Measurements from ENCODE around the gene NAA60.
A peak's percentile ranks its signal among the peaks of the same experiment; 100 is the strongest.

Gene NAA60

DNA sequence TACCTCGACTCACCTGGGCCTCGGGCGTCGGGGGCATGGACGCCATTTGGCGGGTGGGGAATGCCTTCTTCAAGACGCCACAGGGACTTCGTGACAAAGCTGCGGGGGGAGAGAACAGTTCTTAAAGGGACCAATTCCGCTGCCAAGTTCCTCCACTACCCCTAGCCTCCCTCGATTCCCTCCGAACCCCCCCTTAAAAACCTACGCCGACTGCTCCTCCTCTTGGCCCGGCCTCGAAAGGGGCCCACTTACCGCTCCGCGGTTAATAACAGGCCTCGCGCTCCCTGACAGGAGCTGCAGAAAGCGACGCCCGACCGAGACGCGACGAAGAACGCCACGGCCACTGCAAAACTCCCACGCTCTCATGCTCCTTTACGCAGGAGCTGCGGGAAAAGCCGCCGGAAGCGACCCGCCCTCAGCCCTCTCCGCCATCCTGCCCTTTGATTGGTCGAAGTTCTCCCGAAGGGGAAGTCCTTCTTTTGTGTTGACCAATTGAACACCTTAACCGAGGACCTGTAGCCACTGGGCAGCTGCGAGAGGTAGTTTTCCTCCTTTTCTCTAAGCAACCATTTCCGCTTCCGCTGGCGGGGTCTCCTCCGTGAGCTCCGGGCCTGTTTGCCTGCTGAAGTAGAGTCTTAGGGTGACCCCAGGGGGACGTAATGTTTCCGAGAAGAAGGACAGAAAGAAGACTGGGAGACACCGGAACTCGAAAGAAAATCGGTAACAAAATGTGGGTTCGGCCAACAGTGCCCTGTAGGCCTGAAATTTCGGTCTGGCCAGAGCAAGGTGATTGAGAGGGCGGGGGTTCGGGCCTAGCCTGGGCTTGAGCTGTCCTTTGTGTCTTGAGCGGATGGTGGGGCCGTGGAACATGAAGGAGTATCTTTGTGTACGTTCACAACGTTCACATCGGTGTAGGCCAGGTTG is at the start of gene NAA60, which contains the start of gene ZNF597:
Gene NAA60, plus strand, starts transcription at position 573 of the 924 bp plus-strand sequence. CDS start 32,548 bp downstream, outside the sequence.
Gene ZNF597, minus strand, starts transcription at position 397 of the 924 bp plus-strand sequence. Its CDS starts 351 bp downstream, at position 46.
- DNase-seq (ENCODE audit: low read depth): peak; percentile 70

DNA sequence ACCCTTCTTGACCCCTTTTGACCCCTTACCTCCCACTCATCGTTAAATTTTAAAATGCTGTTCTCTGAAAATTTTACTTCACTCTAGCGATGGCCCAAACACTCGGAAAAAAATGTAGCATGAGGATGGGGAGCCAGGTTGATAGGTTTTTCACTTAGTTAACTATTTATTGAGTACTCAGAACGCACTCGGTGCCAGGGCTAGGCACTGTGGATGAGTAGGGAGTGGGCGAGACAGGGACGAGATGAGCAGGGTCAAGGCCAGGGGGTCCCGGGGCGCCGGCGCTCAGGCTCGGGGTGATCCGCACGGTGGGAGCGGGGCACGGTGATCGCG is 43.1 kb upstream of the NAA60 start:
- no peak for DNase-seq (ENCODE audit: low read depth)

DNA sequence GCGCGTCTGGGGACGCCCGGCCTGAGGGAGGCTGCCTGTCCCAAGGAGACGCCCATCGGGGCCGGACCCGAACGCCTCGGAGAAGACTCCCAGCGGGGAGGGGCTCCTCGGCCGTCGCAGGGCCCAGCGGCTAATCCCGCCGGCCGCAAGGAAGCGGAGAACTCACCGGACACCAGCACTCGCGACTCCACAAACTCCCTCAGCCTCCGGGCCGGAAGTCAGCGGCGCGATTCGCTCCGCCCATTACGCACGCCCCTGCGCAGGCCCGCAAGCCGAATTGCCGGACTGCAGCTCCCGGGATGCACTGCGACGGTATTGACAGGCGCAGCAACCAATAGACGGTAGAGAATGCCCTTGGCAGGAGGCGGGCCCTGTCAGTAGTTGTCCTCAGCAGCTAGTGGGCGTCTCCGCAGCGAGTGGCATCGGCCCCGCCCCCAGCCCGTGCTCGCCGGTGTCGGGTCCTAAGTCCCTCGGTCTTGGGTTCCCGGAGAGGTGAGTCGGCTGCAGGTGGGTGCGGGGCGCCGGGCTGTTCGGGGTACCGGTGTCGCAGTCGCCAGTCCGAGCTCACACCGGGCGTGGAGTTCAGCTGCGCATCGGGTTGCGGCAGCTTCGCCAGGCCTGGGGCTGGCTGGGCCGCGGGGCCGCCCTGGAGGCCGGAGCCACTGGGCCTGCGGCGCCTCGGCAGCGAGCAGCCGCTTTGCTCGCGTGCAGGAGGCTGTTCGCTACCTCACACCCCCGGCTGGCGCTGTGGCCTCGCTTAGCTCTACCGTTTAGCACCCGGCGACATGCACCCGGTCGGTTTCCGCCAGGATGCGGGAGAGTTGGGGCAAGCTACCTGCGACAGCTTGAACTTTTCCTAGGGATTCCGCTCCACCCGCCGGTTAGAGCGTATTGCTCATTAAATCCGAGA is 42.4 kb upstream of the NAA60 start, which contains the start of the genes ZNF174 and ZSCAN32:
Gene ZNF174, plus strand, starts transcription at position 437 of the 910 bp plus-strand sequence. CDS start 790 bp downstream, outside the sequence.
Gene ZSCAN32, minus strand, starts transcription at position 226 of the 910 bp plus-strand sequence. CDS start 3,447 bp downstream, outside the sequence.
- peak; percentile 97 for DNase-seq (ENCODE audit: low read depth)

DNA sequence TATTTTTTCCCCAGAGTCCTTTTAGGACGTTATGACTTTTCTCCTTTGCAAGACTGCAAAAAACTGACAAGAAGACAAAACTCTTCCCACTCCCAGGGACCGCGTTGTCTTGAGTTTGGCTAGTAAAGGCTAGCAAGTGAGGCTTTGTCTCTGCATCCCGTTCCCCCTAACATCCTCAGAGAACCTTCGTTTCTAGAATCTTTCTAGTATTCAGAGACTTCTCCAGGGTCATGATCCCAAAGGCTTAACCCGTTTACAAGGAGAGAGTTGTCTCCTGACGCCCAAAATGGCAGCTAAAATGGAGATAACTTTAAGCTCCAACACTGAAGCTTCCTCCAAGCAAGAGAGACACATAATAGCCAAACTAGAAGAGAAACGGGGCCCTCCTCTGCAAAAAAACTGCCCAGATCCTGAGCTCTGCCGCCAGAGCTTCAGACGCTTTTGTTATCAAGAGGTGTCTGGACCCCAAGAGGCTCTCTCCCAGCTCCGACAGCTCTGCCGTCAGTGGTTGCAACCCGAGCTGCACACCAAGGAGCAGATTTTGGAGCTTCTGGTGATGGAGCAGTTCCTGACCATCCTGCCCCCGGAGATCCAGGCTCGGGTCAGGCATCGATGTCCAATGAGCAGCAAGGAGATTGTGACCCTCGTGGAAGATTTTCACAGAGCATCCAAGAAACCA is 41.6 kb upstream of the NAA60 start:
- DNase-seq (ENCODE audit: low read depth): no peak

DNA sequence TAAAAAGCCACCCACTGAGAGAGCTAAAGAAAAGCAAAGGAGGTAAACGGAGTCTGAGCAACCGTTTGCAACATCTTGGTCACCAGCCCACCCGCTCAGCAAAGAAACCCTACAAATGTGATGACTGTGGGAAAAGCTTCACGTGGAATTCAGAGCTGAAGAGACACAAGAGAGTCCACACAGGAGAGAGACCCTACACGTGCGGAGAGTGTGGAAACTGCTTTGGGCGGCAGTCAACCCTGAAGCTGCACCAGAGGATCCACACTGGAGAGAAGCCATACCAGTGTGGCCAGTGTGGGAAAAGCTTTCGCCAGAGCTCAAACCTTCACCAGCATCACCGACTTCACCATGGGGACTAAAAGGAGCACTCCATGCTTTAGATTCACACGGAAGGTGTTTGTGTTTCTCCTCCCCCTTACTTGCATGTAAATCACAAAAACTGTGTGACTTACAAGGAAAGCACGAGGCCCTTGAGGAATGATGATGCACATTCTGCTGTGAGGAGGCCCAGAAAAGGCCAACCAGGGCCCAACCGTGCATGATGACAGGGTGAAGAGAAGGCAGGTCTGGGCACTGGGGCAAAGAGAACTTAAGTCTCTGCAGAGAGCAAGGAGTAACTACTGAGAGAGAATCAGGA is 34.8 kb upstream of the NAA60 start:
- DNase-seq (ENCODE audit: low read depth): no peak

DNA sequence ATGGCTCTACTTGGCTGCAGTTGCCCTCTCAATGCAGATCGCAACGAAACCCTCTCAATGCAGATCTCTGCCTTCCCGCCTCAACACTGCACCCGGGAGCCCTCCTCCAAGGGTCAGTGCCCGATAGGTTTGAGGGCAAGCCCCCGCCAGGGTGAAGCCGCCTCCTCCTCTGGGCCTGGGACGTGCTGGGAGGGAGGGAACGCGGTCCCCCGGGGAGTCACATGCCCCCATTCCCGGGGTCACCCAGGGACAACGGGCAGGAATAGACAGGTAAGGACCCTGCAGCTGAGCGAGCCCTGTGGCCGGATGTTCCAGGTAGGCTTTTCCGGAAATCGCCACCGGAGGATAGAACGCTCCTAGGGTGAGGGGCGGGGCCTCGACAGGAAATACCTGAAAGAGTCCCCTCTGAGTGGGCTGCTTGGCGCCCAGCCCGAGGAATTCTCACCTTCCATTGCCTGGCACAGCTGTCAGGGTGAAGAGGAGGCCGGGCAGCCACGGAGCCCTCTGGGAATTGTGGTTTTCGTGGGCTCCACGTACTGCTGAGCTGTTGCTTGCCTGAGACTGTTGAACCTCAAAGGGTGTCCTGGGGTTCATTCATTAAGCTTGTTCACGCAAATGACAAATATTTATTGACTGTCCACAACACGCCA is 29.6 kb upstream of the NAA60 start:
- no peak for DNase-seq (ENCODE audit: low read depth)

DNA sequence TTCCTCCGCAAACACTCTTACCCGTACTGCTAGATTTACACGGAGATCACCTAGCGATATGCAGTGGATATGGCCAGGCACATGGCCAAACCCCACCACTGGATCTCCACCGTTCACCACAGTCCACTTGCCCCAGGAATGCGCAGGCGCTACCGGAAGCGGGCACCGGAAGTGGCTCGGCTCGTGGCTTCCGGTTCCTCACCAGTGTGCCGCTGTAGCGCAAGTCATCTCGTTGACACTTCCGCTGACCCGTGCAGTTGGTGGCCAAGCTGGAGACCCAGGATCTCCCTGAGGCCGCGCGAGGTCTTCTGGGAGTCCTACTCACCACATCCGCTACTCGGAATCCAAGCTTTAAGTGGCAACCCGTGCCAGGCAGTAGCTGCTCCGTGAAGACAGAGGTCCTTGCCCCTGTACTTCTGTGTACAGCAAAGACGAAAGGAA is 11.7 kb upstream of the NAA60 start:
- DNase-seq (ENCODE audit: low read depth): peak; percentile 30

DNA sequence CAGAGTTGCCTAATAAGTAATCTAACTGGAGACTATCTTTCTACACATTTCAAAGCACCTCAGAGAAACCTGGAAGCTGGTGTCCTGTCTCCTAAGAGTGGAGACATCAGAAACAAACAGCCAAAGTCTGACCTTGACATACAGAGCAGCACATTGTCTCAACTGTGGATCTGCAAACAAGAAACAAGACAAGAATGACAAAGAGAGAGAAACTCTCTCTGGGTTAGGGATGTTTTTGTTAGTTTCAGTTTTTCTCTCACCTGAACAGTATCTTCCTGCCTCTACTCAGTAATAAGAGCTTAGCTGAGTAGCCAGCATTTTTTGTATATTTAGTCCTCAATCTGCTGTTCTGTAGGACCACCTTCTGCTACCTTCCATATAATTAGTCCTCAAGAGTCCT is 9.1 kb upstream of the NAA60 start:
- DNase-seq (ENCODE audit: low read depth): no peak

DNA sequence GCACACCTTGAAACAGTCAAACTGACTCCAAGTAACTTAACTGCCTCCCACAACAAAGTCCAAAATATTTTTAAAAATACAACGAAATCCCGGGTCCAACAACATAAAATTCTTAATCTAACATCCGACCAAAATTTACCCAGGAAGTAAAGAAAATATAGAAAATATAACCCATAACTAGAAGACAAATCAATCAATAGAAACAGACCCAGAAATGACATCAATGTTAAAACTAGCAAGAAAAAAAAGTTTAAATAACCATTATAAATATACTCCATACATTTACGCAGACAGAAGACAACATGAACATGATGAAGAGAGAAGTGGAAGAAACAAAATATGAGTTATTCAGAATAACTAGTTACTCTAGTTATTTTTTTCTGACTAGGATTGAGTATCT is 3.8 kb upstream of the NAA60 start:
- no peak for DNase-seq (ENCODE audit: low read depth)

DNA sequence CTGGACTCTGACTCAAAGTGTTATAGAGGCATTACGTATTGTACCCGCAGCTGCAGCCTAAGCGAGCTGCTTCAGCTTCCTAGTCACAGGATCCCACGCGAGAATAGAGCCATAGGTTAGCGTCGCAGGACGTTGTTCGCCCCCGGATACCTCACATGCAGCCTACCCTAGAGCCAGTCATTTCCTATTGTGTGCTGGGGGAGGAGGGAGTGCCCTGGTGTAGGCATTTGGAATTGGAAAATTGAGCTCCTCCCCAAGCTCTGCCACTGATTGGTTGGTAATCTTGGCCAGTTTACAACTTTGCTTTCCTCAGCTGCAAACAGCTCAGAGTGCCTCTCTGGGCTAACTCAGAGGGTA is 530 bp downstream of the NAA60 start:
- DNase-seq (ENCODE audit: low read depth): no peak

DNA sequence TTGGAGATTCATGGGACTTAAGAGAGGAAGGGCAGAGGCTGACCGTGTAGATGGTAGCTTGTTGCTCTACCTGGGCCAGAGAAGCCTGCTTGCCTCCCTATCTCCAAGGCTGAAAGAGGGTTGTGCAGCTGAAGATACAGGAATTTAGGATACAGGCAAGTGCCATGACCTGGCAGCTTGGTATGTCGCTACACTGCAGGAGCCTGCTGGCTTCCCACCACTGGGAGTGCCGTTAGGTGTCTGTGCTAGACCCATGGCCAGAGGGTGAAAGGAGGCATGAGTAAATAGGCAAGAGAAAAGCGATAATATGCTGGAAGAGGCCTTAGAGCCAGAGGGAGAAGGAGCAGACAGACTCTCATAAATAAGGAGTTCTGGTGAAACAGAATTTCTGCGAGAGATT is 10.6 kb downstream of the NAA60 start:
- DNase-seq (ENCODE audit: low read depth): no peak

DNA sequence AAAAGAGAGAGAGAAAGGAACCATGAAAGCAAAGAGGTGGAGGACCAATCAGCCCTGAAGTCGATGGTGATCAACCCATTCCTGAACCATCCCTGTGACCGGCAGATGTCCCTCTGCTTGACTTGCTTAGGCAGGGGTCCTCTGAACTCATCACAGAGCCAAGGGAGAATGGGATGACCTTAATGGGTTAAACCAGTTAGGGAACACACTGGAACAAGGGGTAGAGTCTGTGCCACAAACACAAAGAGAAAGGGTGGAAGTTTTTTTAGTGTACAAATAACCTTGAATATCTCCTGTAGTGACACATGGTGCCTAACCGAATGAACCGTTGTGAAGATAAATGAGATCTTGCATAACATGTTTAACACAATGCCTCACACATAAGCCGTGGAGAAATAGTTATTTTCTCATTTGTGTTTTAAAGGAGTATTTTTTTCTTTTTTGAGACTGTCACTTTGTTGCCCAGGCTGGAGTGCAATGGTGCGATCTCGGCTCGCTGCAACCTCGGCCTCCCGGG is 11.2 kb downstream of the NAA60 start:
- no peak for DNase-seq (ENCODE audit: low read depth)

DNA sequence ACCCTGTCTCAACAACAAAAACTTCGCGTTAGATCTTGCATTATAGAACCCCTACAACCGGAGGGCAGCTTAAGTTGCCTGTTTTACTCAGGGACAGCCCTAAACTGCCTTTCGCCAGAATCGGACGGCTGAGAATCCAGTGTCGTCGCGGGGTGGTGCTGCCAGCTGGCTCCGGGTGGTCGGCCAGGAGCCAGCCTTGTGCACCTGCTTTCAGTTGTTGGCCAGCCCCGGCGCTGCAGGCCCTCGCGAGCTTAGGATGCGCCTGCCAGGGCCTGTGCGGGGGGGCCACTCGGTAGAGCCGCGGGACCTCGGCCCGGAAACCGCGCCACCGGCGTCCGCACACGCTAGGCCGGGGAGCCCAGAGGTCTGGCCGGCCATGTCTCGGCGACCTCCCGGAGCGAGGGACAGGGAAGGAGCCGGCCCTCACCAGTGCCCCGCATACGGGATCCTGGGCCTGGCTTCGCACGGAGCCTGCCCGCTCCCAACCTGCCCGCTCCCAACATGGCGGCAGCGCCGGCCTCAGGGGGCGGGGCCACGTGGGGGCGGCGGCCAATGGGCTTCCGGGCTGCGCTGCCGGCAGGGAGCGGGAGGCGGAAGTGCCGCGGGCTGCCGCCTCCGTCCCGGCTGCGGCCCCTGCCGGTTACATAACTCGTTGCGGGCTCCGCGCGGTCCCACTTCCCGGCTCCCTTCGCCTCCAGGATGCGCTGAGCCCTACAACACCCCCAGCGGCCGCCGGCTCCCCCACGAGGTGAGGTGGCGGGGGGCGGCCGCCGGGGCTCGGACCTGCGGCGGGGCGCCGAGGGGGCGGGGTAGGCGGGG is 14.2 kb downstream of the NAA60 start:
- DNase-seq (ENCODE audit: low read depth): peak; percentile 85

DNA sequence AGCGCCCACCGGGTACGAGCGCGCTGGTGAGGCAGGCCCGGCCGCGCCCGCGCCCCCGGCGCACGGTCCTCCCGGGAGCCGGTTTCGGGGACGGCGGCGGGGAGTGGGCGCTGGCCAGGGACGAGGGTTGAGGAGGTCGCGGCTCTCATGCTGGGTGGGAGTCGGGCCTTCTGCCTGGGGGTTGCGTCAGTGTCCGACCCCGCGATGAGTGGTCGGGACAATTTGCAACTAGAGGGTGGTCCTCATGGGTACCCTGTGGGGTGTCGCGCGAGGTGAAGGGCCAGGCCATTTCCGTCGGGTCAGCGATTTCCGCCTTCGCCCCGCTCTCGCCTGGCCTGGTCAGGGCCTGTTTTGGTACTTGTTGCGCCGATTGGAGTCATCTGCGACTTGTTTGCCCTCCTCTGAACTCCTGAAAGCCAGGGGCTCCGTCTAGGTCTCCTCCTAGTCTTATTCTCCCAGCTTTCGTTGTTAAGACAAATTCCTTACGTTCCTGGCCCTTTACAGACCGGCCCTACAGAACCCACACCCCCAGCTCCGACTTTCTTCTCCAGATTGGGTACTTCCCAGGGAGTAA is 14.9 kb downstream of the NAA60 start:
- no peak for DNase-seq (ENCODE audit: low read depth)

DNA sequence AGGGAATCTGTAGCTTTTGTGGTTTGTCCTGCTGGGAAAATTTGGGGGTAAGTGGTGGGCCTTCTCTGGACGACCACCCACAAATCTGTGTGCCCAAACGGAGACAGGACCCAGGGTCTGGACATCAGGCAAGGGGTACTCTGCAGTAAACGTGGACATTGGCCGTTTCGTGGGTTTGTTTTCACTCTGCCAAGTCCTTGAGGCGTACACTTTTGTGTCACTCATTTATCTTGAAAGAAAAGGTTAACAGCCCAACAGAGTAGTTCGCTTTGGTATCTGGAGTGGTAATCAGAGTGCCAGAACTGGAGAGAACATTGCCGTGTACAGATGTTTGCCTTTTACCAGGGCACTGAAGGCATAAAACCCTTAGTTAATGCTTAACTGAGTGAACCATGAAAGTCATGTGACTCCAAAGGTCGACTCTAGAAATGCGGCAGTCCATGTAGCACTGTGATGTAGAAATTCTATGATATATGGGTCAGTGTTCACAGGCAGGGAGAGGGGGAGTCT is 15.4 kb downstream of the NAA60 start:
- DNase-seq (ENCODE audit: low read depth): no peak

DNA sequence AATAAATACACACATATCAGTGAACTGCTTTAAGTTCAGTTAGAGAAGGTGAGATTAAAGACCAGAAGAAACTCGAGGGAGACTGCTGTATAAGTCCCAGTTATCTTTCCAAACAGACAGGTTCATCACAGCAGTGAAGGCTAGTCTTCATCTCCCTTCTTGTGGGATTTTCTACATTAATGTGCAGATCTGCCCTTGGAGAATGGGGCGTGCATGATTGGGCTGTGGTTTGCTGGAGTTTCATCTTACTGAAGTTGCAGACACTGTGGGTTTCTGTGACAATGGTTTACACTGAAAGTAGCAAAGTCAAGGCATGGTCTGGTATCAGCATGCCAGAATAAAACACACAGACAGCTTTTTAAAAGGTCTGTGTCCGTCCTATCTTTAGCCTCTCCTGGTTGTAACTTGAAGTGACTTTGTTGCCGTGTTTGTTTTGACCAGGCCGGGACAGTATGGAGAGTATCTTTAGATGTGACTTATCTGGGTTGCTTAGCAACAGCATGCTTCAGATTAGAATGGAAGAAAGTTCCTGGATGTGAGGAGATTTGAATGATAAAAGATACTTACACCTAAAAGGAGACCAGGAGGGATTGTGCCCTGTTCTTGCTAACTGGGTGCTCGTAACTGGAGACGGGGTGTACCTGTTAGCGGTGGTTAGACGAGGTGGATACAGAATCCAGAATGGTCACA is 16.1 kb downstream of the NAA60 start:
- DNase-seq (ENCODE audit: low read depth): no peak

DNA sequence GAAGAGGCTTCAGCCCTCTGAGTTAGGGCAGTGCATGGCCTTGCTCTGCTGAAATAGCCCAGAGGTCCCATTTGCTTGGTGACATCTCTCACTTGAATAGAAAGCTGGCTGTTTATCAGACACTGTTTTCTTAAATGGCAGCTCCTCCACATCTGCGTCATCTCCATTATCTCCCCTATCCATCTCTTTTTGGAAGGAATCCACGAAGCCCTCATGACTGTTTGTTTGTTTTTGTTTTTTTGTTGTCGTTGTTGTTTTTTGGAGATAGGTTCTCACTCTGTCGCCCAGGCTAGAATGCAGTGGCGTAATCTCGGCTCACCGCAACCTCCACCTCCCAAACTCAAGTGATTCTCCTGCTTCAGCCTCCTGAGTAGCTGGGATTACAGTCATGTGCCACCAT is 16.6 kb downstream of the NAA60 start:
- no peak for DNase-seq (ENCODE audit: low read depth)

DNA sequence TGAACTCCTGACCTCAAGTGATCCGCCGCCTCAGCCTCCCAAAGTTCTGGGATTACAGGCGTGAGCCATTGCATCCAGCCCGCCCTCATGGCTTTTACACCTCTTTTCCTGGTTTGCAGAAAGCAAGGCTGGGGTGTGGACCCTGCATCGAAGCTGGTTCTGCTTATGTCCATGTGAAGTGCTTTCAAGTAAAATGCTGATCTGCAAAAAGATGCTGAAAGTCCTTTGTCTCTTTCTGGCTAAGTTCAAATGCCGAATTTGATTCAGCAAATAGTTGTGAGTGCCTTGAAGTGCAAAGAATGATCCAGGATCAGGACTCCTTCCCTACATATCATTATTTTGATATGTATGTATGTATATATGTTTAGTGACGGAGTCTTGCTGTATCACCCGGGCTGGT is 17.1 kb downstream of the NAA60 start:
- no peak for DNase-seq (ENCODE audit: low read depth)

DNA sequence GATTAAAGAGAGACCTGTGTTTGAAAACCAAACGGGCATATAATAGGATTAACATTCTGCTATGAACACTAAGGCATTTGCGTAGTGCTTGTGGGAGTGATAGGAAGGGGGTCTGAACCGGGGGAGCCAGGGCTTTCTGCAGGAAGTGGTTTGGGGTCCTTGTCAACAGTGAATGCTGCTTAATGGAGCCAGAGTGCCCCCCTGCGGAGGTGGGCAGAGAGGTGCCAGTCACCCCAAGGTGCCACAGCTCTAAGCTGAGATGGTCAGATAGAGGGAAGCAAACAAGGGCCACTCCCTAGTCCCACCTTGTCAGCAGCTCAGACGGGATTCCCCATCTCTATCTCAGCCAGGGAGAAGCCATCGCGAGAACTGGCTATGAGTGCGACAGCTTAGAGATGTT is 17.7 kb downstream of the NAA60 start:
- no peak for DNase-seq (ENCODE audit: low read depth)
